ENCODE measurements around the gene NRSN2.
"Not testable (repeated sequence)": the region's sequence is repeated elsewhere in the genome, so short reads cannot be mapped to it uniquely, and the experiment has no call there.

The NRSN2 gene

DNA sequence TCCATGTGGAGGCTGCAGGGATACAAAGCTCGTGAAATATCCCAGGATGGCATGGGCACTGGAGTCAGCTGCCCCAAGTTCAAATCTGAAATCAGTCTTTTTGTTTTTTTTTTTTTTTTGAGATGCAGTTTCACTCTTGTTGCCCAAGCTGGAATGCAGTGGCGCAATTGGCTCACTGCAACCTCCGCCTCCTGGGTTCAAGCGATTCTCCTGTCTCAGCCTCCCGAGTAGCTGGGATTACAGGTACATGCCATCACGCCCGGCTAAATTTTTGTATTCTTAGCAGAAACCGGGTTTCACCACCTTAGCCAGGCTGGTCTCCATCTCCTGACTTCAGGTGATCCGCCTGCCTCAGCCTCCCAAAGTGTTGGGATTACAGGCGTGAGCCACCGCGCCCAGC, 30.7 kb downstream of the NRSN2 start:
- DNase-seq: not testable (repeated sequence)

DNA sequence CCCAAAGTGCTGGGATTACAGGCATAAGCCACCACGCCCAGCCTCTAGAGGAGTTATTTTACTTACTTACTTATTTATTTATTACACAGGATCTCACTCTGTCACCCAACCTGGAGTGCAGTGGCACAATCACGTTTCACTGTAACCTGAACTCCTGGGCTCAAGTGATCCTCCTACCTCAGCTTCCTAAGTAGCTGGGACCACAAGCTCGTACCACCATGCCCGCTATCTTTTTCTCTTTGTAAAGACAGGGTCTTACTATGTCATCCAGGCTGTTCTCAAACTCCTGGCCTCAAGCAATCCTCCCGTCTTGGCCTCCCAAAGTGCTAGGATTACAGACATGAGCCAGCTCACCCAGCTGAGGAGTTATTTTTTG, 32.0 kb downstream of the NRSN2 start:
- DNase-seq: no peak

DNA sequence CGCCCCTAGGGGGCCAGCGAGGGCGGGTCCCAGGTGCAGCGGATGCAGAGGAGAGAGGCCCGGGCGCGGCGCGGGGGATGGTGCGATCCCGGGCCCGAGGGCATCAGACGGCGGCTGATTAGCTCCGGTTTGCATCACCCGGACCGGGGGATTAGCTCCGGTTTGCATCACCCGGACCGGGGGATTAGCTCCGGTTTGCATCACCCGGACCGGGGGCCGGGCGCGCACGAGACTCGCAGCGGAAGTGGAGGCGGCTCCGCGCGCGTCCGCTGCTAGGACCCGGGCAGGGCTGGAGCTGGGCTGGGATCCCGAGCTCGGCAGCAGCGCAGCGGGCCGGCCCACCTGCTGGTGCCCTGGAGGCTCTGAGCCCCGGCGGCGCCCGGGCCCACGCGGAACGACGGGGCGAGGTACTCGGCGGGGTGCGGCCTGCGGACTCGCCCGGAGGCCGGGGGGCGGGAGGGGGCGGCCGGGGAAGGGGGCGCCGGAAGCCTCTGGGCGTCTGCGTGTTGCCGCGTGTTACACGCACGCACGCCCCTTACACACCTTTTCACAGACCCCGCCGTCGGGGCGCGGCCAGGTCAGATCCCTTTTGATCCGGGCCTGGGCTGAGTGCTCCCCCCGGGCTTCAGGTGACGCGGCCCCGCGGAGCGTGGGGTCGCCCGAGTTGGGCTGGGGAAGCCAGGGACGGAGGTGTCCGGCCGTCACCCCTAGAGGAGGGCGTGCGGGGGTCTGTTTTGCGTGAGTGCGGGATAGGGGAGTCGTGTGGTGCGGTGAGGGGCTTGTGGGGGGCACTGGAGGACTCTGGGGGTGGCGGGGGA, 34.1 kb downstream of the NRSN2 start:
- DNase-seq: peak; percentile 59

DNA sequence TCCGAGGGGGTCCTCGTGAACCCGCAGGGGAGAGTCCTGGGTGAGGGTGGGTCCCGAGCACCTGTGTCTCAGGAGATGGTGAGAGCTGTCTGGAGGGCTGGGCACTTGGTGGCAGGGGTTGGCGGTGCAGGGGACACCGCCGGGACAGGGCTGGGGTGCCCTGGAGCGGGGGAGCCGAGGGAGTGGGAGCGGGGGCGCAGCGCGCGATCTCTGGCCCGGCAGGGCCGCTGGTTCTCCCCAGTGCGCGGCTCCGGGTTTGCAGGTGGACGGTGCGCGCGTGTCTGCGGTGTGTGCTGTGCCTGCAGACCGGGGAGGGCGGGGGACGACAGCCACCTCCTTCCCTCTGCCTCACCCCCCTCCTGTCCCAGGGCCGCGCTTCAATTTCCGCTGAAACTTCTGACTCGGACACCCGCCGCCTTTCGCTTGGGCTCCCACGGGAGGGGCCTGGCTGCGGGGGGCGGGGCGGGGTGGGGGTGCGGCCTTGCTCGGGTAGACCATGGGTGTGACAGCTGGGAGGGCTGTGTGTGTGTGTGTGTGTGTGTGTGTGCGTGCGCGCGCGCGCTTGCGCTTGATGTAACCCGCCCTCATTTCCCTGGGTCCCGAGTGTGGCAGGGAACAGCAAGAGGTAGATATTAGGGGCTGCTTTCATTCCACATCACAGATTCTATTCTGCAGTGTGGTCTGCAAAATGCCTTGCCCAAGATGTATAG, 34.8 kb downstream of the NRSN2 start:
- DNase-seq: peak; percentile 62

DNA sequence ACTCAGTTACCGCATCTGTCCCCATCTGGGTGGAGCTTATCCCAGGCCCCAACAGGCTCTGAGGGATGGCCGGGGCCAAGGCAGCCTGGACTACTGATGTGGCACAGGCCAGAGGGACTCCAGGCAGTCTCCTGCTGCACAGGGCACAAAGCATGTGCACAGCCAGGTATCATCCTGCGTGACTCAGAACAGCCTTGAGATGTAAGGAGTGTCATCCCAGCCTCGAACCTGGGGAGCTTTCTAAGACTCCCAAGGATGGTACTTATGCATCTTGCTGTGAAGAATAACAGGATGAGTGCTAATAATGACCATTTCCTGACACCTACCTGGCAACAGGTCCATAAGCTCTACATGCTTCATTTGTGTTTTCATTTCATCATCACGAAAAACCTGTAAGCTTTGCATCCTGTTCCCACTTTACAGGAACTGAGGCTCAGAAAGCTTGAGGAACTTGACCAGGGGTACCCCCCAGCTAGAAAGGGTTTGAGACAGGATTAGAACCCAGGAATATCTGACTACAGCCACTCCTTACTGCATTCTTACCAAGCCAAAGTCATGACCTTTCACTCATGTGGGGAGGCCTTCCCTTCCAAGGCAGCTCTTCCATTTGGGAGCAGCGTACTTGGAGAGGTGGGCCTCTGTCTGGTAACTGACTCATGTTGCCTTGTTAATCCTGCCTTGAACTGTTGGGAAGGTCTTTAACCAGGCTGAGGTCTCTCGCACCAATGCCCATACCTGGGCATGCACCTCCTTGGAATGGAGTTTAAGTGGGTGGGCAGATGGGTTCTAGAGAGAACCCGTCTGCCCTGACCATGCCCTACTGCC, 35.6 kb downstream of the NRSN2 start:
- DNase-seq: no peak

DNA sequence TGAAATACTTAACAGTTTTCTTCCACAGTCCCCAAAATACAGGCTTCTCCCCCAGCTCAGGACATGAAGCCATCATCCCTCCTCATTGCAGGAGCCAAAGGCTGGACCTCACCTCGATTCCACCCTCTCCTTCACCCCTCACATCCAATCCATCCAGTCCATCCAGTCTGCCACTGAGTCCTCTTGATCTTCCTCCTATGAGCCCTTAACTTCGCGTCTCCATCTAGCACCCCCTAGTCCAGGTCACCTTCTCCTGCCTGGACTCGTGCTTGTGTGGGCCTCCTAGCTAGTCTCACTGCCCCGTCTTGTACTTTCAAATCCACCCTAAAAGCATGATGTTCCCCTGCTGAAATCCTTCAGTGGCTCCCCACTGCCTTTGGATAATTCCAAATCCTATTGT, 37.0 kb downstream of the NRSN2 start:
- DNase-seq: no peak

DNA sequence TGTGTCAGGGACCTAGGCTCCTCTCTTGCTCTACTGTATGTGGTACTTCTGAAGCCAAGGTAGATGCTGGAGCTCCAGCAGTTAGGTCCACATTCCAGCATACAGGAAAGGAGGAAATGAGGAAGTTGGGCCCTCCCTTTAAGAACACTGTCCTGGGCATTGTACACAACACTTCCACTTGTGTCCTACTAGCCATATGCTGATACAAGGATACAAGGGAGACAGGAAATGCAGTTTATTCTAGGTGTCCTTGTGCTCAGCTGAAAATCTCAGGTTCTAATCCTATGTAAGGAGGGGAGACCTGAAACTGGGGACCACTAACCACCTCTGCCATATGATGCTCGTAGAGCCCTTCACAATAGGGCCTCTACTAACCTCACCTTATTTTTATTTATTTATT, 37.8 kb downstream of the NRSN2 start:
- DNase-seq: no peak

DNA sequence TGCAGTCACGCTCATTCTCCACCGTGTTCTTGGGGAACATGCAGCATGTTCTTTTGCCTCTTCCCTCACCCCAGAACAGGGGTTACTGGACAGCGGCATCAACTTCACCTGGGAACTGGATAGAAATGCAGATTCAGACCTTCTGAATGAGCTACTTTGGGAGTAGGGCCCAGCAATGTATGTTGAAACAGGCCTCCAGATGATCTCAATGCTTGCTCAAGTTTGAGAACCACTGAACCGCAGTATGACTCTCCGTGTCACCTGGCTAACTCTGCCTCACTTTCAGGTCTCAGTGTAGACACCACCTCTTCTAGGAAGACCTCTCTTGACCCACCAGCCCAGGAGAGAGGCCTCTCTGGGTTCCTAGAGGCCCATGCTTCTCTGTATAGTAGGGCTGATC, 38.5 kb downstream of the NRSN2 start:
- no peak for DNase-seq

DNA sequence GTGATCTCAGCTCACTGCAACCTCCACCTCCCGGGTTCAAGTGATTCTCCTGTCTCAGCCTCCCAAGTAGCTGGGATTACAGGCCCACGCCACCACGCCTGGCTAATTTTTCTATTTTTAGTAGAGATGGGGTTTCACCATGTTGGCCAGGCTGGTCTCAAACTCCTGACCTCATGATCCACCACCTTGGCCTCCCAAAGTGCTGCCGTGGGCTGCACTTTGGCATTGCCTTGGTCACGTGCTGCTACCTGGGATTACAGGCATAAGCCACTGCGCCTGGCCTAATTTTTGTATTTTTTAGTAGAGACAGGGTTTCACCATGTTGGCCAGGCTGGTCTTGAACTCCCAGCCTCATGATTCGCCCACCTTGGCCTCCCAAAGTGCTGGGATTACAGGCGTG, 39.7 kb downstream of the NRSN2 start:
- DNase-seq: not testable (repeated sequence)

DNA sequence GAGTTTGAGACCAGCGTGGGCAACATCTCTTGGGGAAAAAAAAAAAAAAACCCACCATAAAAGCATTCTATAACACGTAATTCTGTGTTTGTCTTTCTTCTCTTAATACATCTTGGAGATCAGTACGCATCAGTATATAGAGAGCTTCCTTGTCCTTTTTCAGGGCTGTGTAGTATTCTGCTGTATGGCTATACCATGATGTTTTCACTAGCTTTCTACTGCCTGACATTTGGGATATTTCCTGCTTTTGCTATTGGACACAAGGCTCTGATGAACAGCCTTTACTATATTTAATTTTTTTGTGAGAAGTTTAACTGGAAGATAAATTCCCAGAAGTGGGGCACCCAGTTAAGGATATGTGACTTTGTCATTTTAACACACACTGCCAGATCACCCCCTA, 40.6 kb downstream of the NRSN2 start:
- no peak for DNase-seq

DNA sequence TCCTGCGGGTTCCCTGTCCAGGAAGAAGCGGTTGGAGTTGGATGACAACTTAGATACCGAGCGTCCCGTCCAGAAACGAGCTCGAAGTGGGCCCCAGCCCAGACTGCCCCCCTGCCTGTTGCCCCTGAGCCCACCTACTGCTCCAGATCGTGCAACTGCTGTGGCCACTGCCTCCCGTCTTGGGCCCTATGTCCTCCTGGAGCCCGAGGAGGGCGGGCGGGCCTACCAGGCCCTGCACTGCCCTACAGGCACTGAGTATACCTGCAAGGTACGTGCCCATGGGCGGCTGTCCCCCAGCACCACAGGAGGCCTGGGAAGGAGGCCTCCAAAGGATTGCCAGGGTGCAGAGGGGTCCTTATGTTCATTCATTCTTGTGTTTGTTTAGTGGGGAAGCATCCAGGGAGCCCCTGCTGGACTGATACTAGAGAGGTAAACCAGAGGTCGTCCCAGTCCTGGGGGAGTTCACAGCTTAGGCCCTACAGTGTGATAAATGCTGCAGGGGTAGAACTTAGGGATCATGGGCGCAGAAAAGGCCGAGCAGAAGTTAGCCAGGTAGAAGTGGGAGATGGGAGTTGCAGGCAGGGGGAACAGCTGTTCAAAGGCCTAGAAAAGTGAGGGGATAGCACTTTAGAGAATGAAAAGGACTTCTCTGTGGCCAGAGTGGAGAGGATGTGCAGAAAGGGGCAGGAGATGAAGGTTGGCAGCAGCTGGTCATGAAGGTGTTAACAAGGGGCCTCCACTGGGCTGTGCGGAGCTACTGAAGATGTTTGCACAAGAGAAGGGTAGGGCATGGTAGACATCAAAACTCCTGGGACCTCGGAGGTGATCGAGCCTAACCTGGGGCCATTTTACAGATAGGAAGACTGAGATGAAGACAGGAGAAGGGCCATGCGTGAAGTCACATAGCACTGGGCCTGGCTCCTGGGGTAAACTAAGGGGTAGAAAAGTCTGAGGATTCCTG, 41.4 kb downstream of the NRSN2 start:
- DNase-seq: no peak

DNA sequence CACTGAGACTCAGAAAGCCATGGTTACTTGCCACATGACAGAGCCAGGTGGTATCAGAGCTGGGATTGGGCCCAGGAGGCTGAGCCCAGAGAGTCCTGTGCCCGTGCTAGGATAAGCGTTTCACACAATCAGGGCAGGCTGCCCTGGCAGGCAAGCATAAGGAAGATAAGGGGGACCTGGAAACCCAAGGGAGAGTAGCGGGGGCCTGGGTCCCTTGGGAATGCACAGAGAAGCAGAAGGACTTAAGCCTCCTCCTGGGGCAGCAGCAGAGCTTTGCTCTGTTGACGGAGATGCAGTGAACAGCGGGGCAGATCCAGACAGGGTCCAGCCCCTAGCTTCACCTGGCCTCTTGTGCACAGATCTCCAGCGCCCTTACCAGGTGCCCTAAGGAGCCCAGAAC, 42.3 kb downstream of the NRSN2 start:
- no peak for DNase-seq

DNA sequence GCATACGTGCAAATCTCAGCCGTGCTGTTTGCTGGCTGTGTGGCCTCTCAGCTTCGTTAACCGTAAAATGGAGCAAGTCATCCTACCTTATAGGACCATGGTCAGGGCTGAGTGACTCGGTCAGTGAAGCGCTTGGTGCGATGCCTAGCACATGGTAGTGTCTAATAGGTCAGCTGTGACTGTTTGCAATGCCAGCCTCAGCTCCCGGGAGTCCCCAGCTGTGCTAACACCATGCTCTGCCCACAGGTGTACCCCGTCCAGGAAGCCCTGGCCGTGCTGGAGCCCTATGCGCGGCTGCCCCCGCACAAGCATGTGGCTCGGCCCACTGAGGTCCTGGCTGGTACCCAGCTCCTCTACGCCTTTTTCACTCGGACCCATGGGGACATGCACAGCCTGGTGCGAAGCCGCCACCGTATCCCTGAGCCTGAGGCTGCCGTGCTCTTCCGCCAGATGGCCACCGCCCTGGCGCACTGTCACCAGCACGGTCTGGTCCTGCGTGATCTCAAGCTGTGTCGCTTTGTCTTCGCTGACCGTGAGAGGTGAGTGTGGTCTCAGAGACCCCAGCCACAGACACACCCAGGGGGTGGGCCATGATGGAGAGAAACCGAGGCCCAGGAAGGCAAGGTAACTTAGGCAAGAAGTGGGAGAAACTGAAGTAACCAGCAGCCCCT, 44.3 kb downstream of the NRSN2 start:
- no peak for DNase-seq

DNA sequence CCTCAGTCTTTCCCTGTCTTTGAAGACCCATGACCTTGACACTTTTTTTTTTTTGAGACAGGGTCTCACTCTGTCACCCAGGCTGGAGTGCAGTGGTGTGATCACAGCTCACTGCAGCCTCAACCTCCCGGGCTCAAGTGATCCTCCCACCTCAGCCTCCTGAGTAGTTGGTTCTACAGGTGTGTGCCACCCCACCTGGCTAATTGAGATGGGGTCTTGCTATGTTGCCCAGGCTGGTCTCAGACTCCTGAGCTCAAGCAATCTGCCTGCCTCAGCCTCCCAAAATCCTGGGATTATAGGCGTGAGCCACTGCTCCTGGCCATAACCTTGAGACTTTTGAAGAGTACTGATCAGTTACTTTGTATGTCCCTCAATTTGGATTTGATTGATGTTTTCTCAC, 46.4 kb downstream of the NRSN2 start:
- DNase-seq: not testable (repeated sequence)

DNA sequence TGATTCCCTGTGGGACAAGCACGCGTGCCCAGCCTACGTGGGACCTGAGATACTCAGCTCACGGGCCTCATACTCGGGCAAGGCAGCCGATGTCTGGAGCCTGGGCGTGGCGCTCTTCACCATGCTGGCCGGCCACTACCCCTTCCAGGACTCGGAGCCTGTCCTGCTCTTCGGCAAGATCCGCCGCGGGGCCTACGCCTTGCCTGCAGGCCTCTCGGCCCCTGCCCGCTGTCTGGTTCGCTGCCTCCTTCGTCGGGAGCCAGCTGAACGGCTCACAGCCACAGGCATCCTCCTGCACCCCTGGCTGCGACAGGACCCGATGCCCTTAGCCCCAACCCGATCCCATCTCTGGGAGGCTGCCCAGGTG, 49.3 kb downstream of the NRSN2 start:
- DNase-seq: no peak

DNA sequence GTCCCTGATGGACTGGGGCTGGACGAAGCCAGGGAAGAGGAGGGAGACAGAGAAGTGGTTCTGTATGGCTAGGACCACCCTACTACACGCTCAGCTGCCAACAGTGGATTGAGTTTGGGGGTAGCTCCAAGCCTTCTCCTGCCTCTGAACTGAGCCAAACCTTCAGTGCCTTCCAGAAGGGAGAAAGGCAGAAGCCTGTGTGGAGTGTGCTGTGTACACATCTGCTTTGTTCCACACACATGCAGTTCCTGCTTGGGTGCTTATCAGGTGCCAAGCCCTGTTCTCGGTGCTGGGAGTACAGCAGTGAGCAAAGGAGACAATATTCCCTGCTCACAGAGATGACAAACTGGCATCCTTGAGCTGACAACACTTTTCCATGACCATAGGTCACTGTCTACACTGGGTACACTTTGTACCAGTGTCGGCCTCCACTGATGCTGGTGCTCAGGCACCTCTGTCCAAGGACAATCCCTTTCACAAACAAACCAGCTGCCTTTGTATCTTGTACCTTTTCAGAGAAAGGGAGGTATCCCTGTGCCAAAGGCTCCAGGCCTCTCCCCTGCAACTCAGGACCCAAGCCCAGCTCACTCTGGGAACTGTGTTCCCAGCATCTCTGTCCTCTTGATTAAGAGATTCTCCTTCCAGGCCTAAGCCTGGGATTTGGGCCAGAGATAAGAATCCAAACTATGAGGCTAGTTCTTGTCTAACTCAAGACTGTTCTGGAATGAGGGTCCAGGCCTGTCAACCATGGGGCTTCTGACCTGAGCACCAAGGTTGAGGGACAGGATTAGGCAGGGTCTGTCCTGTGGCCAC, 49.9 kb downstream of the NRSN2 start:
- no peak for DNase-seq

DNA sequence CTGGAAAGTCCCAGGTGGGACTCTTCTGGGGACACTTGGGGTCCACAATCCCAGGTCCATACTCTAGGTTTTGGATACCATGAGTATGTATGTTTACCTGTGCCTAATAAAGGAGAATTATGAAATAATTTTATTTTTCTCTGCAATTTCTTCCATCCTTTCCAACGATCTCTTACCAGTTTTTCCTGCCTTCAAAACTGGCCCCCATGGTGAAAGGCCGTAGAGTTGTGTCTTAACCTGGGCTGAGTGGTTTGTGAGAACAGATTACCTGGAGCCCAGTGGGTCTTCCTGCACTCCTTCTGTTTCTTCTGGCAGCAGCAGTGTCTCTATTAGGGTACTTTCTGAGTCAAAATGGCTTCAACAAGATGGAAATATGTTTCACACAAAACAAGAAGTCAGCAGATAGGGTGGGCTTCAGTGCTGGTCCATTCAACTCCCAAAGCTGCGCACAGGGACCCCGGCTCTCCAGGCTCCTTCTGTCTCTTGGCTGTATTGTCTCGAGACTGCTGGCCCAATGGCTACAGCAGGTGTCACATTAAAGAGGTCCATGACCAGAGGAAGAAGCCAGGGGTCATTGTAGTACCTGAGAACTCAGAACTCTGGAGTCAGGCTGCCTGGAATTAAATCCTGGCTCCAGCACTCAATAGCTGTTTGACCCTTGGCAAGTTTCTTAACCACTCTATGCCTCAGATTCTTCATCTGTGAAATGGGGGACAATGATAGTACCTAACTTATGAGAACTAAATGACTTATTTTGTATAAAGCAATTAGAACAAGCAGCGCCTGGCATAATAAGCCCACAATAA, 50.7 kb downstream of the NRSN2 start:
- no peak for DNase-seq

DNA sequence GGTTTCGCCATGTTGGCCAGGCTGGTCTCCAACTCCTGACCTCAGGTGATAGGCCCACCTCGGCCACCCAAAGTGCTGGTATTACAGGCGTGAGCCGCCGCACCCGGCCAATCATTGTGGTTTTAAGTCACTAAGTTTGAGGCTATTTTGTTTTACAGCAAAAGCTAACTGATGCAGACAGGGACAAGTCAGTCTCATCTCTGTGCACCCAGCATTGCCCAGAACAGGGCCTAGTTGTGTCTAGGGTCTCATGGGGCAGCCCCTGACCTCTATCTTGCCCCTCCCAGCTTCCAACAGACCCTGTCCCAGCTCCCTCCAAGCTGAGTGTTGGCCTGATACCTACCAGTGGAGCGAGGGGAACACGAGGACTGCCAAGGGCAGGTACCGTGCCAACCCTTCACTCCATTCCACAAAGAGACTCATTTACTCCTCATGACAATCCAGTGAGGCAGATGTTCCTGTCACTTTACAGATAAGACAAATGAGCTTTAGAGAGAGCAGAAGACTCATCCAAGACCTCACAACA, 52.3 kb downstream of the NRSN2 start:
- no peak for DNase-seq

DNA sequence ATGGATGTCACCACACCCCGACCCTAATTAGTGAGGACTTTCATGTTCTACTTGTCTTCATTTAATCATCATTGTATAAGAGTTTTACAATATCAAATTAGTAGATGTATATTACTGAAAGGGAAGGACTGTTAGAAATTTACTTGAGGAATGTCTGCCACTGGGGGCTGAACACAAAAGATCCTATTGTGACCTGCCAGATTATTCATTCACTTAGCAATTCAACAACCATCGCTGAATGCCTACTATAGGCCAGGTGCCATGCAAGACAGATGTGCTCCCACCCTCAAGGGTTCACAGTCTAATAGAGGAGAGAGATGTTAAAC, 53.2 kb downstream of the NRSN2 start:
- no peak for DNase-seq

All from suppressor macrophage treated with lipopolysaccharide for 4 hours (primary cell).